Astrocyte of the hippocampus (primary cell): ENCODE results near the gene CA9.
A peak's percentile ranks its signal among the peaks of the same experiment; 100 is the strongest.
"Not testable (repeated sequence)": the region's sequence is repeated elsewhere in the genome, so short reads cannot be mapped to it uniquely, and the experiment has no call there.

Experiments used
- DNase-seq: peaks from one replicate; pipeline ENCODE4 v3.0.0; 2011; ENCODE audit warnings: low read depth, low spot score

The CA9 gene

DNA sequence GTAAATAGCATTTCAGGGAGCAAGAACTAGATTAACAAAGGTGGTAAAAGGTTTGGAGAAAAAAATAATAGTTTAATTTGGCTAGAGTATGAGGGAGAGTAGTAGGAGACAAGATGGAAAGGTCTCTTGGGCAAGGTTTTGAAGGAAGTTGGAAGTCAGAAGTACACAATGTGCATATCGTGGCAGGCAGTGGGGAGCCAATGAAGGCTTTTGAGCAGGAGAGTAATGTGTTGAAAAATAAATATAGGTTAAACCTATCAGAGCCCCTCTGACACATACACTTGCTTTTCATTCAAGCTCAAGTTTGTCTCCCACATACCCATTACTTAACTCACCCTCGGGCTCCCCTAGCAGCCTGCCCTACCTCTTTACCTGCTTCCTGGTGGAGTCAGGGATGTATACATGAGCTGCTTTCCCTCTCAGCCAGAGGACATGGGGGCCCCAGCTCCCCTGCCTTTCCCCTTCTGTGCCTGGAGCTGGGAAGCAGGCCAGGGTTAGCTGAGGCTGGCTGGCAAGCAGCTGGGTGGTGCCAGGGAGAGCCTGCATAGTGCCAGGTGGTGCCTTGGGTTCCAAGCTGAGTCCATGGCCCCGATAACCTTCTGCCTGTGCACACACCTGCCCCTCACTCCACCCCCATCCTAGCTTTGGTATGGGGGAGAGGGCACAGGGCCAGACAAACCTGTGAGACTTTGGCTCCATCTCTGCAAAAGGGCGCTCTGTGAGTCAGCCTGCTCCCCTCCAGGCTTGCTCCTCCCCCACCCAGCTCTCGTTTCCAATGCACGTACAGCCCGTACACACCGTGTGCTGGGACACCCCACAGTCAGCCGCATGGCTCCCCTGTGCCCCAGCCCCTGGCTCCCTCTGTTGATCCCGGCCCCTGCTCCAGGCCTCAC is at the start of gene CA9:
TSS of gene CA9 (plus strand) at position 797 of the 893 bp plus-strand sequence. CDS start at position 829, 32 bp downstream.
- no peak for DNase-seq

DNA sequence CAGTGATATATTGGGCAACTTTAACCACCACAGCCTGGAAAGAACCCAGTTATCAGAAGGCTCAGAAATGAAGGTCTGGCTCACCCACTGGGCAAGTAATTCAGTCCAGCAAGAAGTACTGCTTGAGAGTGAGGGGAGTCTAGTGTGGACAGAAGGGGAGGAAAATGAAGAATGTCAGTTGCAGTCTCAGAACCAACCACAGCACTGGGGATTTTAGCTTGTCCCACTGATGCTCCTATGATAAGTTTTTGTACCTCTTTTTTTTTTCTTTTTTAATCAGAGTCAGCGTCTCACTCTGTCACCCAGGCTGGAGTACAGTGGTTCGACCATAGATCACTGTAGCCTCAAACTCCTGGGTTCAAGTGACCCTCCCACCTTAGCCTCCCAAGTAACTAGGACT is 46.2 kb upstream of the CA9 start:
- no peak for DNase-seq

DNA sequence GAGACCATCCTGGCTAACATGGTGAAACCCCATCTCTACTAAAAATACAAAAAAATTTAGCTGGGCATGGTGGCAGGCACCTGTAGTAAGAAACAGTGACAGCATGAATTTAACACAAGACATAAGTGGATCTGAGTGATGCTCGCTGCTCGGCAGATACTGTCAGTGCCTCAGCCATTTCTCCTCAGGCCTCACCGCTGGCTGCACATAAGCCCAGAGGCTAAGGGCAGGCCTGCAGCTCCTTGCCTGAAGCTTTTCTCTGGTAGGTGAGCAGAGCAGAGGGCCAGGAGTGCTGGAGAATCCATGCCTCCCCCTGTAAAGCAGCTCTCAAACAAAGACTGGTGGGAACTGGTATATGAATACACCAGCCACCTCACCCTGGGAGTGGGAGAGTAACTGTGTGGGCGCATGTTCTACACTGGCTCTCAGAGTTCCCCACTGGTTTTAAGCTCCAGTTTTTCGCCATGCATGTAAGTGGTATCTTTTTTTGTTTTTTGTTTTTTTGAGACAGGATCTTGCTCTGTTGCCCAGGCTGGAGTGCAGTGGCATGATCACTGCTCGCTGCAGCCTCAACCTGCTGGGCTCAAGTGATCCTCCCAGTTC is 45.2 kb upstream of the CA9 start:
- DNase-seq = no peak

DNA sequence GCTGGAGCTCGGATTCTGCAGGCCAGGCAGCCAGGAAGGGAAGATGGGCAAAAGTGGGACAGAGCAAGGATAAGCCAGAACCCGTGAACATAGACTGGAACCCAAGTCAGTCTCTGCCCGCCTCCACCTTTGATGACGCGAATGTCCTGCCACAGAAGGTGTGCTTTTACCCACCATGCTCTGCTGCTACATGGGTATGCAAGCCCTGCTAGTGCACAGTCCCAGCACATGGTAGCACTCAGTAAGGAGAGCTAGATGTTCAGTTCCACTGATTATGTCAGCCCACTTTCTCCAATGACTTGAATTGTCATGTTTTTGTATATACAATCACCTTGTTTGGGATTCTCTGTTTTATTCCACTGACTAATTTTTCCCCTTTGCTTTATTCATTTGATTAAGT is 44.1 kb upstream of the CA9 start:
- DNase-seq = no peak

DNA sequence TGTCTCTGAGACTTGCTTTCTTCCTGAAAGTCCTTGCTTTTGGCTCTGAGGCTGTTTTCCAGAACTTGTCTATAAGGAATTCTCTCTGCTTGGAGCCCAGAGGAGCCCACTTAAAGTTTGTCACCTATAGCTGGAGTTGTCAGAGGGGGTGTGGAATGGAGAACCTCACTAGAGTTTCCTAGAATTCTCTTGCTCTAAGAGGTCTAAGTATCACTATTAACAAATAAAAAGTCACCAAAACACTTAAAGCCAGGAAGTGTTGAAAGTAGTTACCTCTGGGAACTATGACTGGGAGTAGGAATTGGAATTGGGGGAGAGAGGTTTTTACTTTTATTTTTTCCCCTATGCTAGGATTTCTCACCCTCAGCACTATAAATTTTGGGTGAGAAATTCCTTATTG is 38.0 kb upstream of the CA9 start:
- DNase-seq = no peak

DNA sequence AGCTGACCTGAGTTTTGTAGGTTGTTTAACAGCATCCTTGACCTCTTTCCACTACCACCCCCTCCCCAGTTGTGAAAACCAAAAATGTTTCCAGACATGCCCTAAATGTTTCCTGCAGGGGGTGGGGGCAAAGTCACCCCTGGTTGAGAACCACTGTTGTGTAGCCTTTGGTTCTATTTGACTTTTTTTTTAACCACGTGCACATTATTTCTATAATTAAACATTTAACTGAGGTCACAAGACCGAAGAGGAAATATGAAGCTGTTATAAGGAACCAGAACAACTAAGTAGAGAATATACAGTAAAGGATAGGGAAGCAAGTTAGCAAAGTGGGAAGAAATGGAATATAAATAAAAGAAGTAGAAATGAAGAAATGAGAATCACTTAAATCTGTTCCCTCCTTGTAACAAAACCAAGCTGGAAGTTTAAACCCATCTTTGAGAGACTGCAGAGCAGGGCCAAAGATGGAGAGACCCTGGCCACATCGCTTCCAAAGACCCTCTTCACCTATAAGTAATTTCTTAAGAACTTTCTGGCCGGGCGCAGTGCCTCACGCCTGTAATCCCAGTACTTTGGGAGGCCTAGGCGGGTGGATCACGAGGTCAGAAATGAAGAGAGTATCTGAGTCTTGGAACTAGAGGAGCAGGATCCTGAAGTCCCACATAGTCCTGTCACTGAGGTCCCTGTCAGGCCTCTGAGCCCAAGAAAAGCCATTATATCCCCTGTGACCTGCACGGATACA is 37.4 kb upstream of the CA9 start:
- no peak for DNase-seq

DNA sequence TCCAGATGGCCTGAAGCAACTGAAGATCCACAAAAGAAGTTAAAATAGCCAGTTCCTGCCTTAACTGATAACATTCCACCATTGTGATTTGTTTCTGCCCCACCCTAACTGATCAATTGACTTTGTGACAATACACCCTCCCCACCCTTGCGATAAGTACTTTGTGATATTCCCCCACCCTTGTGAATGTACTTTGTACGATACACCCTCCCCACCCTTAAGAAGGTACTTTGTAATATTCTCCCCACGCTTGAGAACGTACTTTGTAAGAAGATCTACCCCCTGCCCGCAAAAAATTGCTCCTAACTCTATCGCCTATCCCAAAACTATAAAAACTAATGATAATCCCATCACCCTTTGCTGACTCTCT is 36.9 kb upstream of the CA9 start:
- not testable (repeated sequence) for DNase-seq

DNA sequence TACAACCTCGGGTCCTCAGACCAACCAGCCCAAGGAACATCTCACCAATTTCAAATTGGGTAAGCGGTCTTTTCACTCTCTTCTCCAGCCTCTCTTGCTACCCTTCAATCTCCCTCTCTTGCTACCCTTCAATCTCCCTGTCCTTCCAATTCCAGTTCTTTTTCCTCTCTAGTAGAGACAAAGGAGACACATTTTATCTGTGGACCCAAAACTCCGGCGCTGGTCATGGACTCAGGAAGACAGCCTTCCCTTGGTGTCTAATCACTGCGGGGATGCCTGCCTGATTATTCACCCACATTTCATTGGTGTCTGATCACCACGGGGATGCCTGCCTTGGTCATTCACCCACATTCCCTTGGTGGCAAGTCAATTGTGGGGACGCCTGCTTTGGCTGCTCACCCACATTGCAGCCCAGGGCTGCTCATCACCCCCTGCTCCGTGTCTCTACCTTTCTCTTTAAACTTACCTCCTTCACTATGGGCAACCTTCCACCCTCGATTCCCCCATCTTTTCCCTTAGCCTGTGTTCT is 36.2 kb upstream of the CA9 start:
- DNase-seq = not testable (repeated sequence)

DNA sequence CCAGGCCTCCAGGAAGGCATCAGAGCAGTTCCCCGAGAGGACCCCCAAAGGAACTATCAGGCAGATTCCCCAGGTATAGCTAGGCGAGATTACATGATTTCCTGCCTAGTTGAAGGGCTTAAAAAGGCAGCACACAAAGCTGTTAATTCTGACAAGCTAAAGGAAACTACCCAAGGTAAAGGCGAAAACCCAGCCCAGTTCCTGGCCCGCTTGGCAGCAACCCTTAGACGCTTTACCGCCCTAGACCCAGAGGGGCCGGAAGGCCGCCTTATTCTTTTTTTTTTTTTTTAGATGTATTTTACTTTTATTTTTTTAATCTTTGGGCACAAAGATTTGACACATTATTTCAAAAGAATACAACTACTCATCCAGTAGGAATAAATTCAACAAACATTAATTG is 35.0 kb upstream of the CA9 start:
- DNase-seq = not testable (repeated sequence)

DNA sequence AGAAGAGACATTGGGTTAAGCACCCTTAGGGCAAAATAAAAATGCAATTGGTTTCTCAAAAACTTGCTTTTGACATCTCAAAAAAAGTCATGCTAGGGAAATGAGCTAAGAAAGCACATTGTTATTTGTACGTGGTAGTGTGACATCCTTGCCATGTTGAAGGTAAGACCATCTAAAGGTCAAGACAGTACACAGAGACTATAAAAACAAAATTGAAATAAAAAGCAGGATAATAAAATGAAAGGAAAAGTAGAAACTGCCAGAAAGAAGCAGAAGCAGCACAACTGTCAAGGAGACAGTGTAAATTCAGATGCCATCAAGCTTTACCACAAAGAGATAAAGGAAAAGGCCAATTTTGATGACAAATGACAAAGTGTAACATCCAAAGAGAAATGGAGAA is 34.5 kb upstream of the CA9 start:
- not testable (repeated sequence) for DNase-seq

DNA sequence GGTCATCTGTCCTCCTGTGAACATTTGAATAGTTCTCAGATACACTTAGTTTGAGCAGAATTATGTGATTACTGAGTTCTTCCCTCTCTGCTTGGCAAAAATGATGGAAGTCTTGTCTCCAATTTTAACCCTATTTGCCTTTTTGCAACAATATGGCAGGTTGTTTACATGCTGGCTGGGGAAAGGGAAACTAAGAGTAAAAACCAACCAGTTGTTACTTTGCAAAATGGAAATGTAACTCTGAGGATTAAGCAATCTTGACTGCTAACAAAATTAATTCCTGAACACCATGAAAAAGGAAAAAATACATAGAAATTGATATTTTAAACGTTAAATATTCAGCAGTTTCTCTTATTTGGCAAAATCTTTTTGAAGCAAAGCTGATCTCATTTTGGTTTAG is 34.1 kb upstream of the CA9 start:
- DNase-seq = no peak

DNA sequence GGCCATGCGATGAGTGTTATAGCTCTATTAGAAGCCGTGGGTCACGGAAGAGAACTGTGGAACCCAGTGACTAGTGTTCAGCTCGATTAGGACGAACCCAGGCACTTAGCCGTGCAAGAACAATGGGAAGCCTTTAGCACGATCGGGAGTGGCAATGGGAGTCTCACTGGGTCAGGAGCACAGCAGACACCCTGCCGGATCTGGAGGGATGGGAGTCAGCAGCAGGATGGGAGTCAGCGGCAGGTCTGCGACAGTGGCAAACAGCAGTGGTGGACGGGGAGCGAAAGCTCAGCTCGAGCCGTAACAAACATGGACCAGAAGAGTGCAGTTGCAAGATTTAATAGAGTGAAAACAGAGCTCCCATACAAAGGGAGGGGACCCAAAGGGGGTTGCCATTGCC is 33.3 kb upstream of the CA9 start:
- not testable (repeated sequence) for DNase-seq

DNA sequence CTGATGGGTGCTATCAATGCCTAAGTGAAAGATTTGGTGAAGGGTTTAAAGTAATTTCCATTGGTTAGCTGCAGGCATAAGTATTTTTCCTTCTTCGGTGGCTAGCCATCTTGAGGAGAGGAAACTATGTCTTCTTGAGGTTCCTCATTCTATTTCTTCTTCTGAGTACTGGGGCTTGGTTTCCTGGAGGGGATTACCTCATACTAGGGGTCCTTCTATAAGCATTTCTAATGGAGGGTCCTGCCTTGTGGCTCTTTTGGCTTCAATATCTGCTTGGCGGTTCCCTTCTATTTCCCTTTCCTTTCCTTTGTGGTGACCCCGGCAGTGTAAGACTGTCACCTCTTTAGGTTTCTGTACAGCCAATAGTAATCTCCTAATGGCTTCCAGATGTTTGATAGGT is 32.2 kb upstream of the CA9 start:
- not testable (repeated sequence) for DNase-seq

DNA sequence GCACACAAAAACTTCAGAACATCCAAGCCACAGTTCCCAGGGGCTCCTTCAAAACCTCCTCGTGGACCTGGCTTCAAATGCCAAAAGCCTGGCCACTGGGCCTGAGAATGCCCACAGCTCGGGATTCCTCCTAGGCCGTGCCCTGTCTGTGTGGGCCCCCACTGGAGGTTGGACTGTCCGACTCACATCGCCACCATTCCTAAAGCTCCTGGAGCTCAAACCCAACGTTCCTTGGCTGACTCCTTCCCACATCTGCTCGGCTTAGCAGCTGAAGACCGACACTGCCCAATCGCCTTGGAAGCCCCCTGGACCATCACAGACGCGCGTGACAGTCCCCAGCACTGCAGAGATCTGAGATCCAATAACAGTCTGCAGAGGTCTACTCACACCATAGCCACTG is 30.7 kb upstream of the CA9 start:
- DNase-seq = no peak

DNA sequence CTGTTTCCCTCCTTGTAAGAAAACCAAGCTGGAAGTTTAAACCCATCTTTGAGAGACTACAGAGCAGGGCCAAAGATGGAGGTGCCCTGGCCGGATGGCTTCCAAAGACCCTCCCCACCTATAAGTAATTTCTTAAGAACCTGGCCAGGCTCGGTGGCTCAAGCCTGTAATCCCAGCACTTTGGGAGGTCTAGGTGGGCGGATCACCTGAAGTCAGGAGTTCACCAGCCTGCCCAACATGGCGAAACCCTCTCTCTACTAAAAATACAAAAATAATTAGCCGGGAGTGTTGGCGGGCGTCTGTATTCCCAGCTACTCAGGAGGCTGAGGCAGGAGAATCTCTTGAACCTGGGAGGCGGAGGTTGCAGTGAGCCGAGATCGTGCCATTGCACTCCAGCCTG is 28.0 kb upstream of the CA9 start:
- DNase-seq = not testable (repeated sequence)

DNA sequence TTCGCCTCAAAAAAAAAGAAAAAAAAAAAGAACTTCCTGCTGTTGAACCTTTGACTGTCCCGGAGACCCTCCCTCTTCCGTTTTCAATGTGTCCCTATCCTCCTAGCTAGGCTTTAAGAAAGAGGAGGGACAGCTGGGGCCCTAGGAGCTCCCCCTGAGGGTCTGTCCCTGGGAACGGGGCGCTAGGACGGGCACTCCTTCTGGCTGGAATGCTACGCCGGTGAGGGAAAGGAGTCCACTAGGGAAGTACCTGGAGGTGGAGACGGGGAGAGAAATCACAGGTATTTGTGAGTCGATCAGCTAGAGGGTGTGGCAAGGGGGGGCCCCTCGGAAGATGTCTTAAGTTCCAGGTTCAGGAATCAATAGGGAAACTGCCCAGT is 27.6 kb upstream of the CA9 start:
- DNase-seq = no peak

DNA sequence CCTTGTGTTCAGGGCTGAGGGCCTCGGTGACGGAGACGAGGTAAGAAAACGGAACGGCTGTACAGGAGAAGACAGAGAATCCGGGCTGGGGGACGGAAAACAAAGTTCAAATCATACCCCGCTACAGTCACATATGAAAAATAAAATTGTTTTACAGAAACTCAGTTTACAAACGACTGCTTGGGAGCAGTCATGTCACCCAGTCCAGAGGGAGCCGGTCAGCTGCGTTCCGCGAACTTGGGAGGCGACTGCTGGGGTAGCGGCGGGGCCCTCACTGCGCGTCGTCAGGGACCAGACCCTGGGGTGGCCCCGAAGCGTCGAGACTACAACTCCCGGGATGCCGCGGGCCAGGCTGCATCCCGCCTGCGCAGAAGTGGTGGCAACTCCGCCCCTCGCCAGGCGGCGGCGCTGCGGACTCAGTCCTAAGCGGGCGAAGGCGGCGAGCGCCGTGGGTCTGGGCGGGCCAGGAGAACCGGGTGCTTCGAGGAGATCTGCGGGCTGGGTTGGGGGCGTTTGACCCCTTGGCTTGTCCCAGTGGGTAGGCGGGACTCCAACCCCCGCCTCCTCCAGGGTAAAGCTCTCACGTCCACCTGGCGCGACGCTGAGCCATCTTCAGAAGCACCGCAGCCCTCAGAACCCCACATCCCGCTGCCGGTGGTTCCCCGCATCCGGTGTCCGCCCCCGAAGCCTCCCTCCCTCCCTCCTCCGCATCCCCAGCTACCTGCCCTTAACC is 27.0 kb upstream of the CA9 start:
- DNase-seq = peak; percentile 97

DNA sequence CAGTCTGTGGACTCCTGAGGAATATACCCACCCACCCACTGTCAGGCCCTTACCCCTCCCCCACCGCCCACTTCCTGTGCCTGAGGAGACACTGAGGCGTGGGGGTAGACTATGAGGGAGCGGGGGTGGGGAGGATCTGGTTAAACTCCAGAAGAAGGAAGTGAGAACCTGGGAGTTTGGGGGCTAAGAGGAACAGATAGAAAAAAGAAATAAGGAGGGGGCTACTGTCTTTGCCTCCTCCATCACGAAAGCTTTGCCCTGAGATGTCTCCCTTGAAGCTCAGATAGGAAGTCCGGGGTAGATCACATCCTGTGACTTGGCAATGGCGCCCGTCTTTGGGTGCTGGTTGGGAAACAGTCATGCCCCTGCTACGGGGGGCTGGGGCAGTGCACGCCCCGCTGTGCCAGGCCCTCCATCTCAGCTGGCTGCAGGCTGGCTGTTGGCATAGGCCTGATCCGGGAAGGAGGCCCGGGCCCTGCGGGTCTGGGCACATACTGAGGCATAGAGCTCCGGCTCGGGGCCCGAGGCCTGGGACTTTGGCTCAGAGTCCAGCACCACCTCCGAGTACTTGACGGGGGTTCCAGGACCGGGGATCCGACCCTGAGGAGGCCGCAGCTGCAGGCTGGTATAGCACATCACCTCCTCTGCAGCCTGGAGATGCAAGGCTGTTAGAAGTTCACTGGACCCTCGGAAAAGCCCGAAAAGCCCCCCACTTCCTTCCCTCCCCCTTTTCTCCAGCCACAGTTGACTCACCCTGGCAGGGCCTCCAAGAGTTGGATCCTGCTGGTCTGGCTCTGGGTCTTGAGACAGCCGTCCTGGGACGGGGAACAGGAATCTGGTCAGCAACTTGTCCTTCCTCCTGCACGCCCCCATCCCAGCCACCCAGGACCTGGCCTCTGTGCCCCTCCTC is 24.0 kb upstream of the CA9 start:
- DNase-seq = no peak

DNA sequence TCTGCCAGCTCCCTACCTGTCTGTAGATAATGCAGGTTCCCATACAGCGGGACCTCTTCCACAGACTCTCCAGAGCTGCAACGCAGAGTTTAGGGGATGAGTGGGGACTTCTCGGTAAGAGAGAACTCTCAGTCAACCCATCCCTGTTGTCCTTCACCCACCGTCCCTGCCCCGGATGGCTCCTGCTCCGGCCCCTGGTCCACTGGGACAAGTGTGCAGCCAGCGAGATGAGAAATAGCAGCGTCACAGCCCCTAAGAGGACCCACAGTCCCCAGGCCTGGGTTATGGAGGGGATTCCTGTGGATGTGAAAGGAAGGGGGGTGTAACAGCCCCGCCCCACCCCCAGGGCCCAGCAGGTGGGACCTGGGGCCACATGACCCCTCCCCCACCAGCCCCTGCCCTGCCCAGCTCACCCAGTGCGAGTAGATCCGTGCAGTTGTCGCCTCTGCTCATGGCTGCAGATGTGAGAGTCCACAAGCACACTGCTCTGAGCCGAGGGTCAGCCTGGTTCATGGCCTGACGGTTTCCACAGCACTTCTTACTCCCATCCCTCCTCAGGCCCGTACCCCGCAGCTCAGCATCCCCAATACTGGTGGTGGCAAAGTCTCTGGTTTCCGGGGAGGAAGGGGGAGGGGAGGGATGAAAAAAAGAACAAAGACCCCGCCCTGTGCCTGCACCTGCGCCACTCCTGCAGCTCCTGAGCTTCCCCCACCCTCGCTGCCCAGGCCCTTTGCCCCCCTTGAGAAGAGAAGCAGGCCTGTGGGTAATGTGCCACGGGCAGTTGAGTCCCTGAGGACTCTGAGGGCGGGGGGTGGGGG is 23.2 kb upstream of the CA9 start, which contains the start of gene SIT1:
TSS of gene SIT1 (minus strand) at position 591 of the 818 bp plus-strand sequence. CDS start at position 513, 78 bp downstream.
- no peak for DNase-seq
